Superior temporal gyrus (tissue), 1 donor: ENCODE results near the gene STX11.

Source experiments
- DNase-seq: peaks from one replicate; pipeline ENCODE4 v3.0.0-alpha.2; 2016; ENCODE audit errors: extremely low spot score

STX11 gene

GRCh38 chr6:144143106-144143505 is 7.2 kb upstream of the STX11 start:
- DNase-seq, result no peak

- DNase-seq, result no peak
Observed at GRCh38 chr6:144143878-144144277, 6.4 kb upstream of the STX11 start.

DNA sequence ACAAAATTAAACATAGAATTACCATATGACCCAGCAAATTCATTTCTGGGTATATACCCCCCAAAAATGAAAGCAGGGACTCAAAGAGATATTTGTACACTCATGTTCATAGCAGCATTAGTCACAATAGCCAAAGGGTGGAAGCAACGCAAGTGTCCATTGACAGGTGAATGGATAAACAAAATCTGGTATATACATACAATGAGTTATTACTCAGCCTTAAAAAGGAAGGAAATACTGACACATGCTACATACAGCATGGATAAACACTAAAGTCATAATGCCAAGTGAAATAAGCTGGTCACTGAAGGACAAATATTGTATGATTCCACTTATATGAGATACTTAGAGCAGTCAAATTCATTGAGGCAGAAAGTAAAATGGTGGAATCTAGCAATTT is 5.3 kb upstream of the STX11 start:
- DNase-seq, result no peak

GRCh38 chr6:144145541-144145940 is 4.8 kb upstream of the STX11 start:
- no peak for DNase-seq

- DNase-seq, result no peak
Observed at GRCh38 chr6:144148886-144149285, 1.4 kb upstream of the STX11 start.

DNA sequence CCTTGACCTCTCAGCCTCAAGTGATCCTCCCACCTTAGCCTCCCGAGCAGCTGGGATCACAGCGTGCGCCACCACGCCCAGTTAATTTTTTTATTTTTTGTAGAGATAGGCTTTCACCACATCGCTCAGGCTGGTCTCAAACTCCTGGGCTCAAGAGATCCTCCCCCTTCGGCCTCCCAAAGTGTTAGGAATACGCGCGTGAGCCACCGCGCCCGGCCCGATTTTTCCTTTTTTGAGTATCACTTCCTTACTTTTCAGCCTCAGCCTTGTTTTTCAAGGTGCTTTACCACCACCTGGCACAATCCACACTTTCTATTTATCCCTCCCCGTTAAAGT is 791 bp upstream of the STX11 start:
- no peak for DNase-seq

DNA sequence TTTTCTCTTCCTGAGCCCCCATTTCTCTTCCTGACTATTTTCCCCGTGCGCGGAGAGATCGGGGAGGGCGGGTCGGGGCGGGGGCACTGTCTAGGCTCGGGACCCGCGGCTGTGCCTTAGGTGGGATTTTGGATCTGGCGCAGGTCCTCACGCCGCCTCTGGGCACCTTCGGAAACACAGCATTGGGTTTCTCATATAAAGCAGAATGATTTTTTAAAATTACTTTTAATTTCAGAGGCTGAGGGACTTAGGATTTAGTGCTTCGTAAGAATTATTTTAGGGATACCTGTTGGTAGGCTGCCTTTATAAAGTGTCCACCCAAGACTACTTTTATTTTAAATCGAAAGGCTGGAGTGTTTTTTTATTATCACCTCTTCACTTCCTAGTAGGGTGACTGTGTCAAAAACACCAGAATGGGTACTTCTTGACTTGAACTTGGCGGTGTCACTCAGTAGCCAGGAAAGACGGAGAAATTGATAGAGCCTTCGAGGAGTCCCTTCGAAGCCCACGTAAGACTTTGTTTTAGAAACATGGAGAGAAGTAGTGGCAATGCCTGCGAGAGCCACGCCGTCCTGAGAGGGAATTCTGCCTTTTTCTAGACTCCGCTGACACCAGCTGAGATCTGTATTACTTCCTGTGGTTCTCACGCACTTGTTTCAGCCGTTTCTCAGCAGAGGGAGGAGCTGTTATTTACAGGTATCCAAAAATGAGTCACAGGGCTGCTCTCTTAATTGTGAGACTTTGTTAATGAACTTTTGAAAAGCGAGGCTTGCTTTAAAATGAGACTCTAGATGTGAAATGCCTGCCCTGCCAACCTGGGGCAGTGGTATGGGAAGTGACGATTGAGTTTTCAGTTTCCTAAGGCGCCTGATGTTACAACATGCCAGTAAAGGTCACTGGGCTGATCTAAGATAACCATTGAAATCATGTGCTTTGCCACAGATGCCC is 667 bp downstream of the STX11 start:
- no peak for DNase-seq

DNA sequence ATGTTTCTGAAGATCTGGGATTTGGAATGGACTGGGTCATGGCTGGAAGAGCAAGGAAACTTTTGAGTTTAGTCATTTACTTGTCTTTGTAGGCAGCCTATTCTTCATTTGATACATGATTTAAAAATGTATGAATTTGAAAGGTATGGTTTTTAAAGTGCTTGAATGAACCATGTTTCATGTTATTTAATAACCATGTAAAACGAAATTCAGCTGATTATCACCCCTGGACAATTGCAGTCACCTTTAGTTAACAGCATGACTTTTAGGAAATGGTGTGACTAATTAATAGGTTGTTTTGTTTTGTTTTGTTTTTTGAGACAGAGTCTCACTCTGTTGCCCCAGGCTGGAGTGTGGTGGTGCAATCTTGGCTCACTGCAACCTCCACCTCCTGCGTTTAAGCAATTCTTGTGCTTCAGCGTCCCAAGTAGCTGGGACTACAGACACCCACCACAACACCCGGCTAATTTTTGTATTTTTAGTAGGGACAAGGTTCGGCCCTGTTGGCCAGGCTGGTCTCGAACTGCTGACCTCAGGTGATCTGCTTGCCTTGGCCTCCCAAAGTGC is 2.1 kb downstream of the STX11 start:
- no peak for DNase-seq

GRCh38 chr6:144153260-144153659 is 2.9 kb downstream of the STX11 start:
- DNase-seq, result no peak

DNA sequence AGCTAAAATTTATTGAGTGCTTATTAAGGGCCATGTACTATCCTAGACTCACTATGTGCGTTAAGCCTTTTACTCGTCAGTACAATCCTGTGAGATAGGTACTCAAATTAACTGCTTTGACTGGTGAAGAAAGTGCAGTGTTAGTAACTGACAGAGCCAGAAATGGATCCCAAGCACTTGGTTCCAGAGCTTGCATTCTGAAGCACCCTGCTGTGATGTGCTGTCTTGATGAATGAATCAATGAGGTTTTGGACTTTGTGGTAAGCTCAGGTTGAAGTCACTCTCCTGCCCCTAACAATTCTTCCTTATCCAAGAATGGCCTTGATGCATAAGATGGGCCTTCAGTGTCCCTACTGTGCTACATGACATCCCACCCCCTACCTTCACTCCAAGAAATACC is 3.7 kb downstream of the STX11 start:
- no peak for DNase-seq

DNA sequence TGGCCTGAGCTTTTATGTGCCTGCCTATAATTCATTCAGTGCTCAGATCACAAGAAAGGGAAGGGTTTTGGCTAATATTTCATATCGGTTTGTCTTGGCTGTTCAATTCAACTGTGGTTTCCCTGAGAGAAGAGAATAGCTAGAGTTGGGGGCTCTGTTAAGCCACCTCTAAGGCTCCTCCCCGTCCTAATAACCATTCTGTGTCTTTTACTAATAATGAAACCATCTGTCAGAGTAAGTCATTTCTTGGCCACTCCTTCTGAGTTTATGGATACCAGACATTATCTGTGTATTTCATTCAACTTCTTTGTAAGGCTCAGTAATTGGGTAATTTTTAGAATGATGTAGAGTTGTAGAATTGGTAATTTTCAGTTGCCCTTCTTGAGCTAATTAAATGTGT is 5.2 kb downstream of the STX11 start:
- DNase-seq, result no peak

- no peak for DNase-seq
Observed at GRCh38 chr6:144156338-144156737, 6.0 kb downstream of the STX11 start.

GRCh38 chr6:144156991-144157390 is 6.7 kb downstream of the STX11 start:
- DNase-seq, result no peak

- DNase-seq, result no peak
Observed at GRCh38 chr6:144158133-144158532, 7.8 kb downstream of the STX11 start.

- DNase-seq, result no peak
Observed at GRCh38 chr6:144159223-144159622, 8.9 kb downstream of the STX11 start.

DNA sequence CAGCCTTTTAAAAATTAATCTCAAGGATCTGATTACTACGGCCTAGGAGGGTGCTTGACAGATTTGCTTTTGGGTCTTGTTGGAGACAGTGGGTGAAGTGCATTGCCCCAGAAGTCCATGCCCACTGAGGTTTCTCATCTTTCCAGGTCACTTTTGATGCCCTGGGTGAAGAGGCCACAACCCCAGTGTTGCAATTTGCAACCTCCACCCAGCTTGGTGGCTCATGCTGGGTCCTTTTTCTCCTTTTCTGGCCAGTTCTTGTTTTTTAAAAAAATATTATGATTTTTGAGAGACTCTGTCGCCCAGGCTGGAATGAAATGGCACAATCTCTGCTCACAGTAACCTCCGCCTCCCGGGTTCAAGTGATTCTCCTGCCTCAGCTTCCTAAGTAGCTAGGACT is 9.4 kb downstream of the STX11 start:
- DNase-seq, result no peak

- DNase-seq, result no peak
Observed at GRCh38 chr6:144160431-144161005, 10.2 kb downstream of the STX11 start.

- DNase-seq, result no peak
Observed at GRCh38 chr6:144161975-144162374, 11.7 kb downstream of the STX11 start.

DNA sequence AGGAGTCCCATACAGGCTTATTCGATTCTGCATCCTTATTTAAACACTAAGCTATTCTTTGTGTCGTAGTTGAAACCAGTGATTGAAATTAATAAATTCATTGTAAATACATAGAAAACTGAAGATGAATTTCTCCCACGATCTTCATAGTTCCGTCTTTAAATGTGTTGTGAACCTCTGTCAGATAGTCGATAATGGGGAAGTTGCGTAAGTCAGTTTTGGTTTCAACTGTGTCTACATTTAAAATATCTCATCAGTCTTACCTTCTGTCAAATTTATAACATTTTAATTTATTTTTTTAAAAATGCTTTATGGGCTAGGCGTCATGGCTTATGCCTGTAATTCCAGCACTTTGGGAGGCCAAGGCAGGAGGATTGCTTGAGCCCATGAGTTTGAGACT is 12.7 kb downstream of the STX11 start:
- no peak for DNase-seq

GRCh38 chr6:144165784-144166183 is 15.5 kb downstream of the STX11 start:
- no peak for DNase-seq

- DNase-seq, result no peak
Observed at GRCh38 chr6:144170044-144170443, 19.7 kb downstream of the STX11 start.

- DNase-seq, result no peak
Observed at GRCh38 chr6:144171406-144171805, 21.1 kb downstream of the STX11 start.

DNA sequence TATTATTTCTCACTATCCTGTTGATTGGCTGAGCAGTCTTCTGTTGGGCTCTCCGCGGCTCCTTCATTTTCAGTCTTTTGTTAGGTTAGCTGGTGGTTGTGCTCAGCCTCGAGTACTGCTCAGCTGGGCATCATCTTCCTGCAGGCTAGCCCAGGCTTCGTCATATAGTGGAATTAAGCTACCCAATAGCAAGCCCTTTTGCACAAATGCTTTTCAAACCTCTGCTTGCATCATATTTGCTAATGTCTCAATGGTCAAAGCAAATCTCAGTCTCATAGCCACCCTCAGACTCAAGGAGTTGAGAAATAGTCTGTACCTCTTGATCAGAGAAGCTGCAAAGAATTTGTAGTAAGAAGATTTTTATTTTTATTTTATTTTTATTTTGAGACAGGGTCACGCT is 23.7 kb downstream of the STX11 start:
- no peak for DNase-seq
